ENCODE measurements around the gene GOLGA6A.
"Not testable (repeated sequence)": the region's sequence is repeated elsewhere in the genome, so short reads cannot be mapped to it uniquely, and the experiment has no call there.

Gene GOLGA6A, protein sequence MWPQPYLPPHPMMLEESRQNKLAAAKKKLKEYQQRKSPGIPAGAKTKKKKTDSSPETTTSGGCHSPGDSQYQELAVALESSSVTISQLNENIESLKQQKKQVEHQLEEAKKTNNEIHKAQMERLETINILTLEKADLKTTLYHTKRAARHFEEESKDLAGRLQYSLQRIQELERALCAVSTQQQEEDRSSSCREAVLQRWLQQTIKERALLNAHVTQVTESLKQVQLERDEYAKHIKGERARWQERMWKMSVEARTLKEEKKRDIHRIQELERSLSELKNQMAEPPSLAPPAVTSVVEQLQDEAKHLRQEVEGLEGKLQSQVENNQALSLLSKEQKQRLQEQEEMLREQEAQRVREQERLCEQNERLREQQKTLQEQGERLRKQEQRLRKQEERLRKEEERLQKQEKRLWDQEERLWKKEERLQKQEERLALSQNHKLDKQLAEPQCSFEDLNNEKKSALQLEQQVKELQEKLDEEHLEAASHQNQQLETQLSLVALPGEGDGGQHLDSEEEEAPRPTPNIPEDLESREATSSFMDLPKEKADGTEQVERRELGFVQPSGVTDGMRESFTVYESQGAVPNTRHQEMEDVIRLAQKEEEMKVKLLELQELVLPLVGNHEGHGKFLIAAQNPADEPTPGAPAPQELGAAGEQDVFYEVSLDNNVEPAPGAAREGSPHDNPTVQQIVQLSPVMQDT

DNA sequence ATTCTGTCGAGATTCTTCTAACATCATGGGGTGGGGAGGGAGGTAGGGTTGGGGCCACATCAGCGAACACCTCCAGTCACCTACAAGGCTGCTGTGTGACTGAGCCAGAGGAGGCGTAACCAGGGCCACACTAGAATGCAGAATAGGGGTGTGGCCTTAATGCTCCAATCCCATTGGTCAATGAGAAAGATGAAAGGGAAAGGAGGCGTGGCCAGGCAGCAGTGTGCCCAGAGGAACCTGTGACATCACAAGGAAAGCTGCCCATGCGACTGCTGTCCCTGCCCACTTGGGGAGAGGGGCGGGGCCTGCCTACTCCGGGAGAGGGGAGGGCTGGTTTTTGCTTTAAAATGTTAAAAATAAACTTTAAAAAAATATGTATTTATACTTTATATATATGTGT lies at the start of gene GOLGA6A:
Gene GOLGA6A (minus strand): TSS at position 101 of the 400 bp plus-strand sequence. CDS start 41 bp downstream, at position 60.
- not testable (repeated sequence) for H3K27ac Mint-ChIP-seq; H3K4me3 Mint-ChIP-seq; H3K36me3 Mint-ChIP-seq (ENCODE audit: low read depth); H3K27me3 Mint-ChIP-seq; H3K4me1 Mint-ChIP-seq (ENCODE audit: low read depth); H3K9me3 Mint-ChIP-seq

DNA sequence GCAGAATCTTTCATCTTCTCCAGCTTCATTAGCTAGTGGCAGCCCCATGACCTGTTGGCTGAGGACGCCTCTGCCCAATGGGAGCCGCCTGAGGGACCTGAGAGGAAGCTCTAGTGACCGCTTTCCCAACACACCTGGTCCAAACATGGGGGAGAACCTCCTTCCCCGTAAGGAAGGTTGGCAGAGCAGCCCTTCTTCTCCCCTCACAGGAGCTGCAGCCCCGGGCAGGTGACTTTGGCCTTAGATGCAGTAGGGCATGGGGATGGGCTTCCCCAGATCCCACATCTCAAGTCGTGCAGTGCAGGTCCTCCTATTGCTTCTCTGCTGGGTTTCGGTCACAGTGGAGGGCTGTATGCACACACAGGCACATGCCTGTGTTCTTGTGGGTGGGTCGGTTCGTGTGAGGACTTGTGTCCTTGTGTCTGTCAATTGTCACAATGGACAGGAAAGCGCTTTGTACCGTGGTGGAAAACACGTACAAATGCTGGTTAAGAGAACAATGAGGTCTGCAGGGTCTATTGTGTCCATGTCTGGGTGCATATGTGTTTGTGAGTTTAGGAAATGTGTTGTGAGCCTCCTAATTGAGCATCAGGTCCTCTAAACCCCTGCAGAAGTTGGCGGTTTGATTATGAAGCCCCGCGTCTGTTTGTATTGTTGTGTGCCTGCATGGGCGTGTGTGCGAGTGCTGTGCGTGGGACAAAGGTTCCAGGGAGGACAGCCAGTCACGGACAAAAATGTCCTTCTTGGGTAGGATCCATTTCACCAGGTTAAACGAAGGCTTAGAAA lies 49.5 kb upstream of the GOLGA6A start:
- Mint-ChIP-seq H3K4me3 (peak overlapping the region; percentile 59), H3K27me3 (peaks cover 79% of the 10 kb centered on the region), H3K36me3 (ENCODE audit: low read depth) (no peaks in the 10 kb centered on the region), H3K27ac (peak overlapping the region; percentile 50), H3K4me1 (ENCODE audit: low read depth) (peaks cover 50% of the 10 kb centered on the region), H3K9me3 (no peaks in the 10 kb centered on the region)

DNA sequence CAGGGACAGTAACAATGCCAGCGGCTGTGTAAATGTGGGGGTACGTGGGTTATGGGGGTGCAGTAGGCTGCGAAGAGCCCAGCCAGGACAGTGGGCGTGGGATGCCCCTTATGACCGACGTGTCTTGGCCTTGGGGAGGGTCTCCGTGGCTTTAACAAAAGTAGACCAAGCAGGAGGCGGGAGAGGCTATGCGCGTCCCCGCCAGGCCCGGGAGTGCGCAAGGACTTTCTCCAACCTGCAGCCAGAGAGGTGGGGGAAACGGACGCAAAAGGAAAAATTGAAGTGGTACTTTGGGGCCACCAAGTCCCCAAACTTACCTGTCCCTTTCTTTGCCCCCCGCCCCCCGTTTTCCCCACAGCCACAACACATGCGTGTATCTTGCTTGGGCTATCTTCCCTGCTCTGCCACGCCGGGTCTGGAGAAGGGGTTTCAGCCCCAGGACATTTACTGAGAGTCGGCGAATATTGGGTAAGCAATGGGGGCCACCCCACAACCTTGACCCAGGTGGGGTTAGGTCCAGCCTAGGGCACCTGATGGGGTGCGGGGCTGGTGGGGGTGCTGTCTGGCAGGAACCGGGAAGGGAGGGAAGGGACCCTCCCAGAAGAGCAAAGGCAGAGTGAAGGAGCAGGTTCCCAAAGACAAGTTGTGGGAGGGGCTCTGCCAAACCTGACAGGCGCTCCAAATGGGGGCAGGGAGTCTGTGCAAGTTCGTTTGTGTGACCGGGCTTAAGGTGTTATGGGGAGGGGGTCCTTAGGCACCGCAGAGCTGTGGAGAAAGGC lies 48.7 kb upstream of the GOLGA6A start:
- no peak overlapping the region for H3K4me3 Mint-ChIP-seq
- peak overlapping the region; percentile 38 for H3K27ac Mint-ChIP-seq
- no peaks in the 10 kb centered on the region for H3K9me3 Mint-ChIP-seq
- H3K27me3 Mint-ChIP-seq: peaks cover 79% of the 10 kb centered on the region
- peaks cover 46% of the 10 kb centered on the region for H3K4me1 Mint-ChIP-seq (ENCODE audit: low read depth)
- H3K36me3 Mint-ChIP-seq (ENCODE audit: low read depth): no peaks in the 10 kb centered on the region

DNA sequence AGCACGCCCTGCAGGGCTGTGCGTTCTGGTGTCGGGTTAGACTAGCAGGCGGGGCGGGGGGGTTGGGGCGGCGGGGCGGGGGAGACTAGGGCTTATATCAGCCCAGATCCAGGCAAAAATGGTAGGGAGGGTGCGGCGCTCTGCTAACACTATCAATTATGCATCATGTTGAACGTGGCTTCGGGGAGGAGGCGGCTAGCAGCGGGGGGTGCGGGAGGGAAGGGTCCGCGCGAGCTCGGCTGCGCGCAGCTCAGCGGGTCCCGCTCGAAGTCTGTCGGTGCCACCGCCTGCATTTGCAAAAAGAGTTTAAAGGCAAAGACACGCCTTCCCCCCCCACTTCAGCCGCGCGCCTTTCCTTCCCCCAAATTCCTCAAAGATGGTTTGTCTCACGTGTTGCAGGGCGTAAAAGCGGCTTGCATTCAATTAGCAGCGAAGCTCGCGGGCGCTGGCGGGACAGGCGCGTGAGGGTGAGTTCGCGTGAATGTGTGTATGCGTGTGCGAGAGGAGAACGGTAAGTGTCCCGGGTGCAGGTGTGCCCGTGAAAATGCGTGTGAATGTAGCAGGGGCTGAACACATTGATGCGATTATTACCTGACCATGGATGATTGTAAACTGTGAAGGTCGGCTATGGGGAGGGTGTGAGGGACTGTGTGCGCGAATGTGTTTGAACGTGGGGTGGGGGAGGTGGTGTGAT lies 48.0 kb upstream of the GOLGA6A start, which contains the start of gene ISLR2:
Gene ISLR2 (plus strand): TSS at position 432 of the 694 bp plus-strand sequence. CDS start 2,169 bp downstream, outside the sequence.
- Mint-ChIP-seq H3K4me3 (peak within 1 kb of the TSS; percentile 20), H3K27ac (peak within 1 kb of the TSS; percentile 38), H3K36me3 (ENCODE audit: low read depth) (no peaks in the 10 kb centered on the region), H3K4me1 (ENCODE audit: low read depth) (peaks cover 43% of the 10 kb centered on the region), H3K9me3 (no peaks in the 10 kb centered on the region), H3K27me3 (peaks cover 77% of the 10 kb centered on the region)

DNA sequence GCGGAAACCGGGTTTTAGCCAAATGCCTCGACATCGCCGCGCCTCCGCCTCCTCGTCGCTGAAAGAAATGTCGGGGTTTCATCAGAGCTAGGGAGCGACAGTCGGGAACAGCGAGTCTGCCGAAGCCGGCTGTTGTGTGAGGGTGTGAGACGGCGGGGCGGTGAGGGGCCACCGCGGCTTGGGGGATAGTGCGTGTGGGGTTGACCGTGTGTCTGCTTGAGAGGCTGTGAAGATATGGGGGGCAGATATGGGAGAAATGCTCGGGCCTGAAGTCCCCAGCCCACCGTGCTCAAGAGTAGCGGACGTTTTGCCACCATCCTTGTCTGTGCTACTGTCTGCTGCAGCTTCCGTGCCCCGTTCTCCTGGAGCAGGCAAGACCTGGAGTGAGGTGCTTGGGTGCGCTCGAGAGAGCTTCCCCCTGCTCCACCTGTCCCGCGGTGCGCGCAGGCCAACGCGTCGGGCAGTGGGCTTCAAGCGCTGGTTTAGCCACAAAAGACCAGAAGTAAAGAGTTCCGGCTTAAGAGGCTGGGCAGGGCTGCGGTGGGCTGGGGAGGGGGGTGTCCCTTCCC lies 47.3 kb upstream of the GOLGA6A start:
- Mint-ChIP-seq H3K27ac (no peak overlapping the region), H3K4me3 (peak overlapping the region; percentile 20), H3K4me1 (ENCODE audit: low read depth) (peaks cover 37% of the 10 kb centered on the region), H3K27me3 (peaks cover 73% of the 10 kb centered on the region), H3K9me3 (no peaks in the 10 kb centered on the region), H3K36me3 (ENCODE audit: low read depth) (no peaks in the 10 kb centered on the region)

DNA sequence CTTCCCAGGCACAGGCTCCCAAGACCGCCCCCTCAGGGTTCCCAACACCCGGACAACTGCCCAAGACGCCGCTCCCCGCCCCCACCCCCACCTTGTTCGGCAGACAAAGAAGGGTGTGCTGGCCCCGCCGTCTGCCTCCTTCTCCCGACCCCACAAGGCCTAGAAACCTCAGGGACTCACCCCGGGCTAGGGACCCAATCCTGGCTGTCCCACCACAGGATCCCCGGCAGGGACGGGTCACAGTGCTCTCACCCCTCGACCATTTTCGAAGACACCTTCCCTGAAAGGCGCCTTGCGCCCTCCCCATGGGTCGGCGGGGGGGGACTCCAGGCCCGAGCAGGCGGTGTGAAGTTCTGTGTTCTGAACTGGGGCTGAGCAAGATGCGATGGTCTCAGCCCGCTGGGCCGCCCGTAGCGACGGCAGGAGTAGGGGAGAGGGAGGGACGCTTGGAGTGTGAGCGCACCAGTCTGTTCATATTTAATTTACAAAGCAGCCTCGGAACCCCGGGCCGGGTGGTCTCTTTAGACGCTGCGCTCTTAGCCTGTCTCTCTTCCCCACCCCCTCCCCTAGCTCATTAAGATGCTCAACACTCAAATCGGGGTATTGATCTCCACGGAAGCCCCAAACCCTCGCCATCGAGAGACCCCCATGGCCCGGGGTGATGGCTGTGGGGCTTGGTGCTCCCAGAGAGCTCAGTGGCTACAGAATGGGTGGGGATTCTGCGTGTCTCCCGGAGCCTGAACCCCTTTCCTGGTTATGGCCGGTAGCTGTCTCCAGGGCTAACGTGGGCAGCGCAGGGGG lies 46.6 kb upstream of the GOLGA6A start:
- no peaks in the 10 kb centered on the region for H3K9me3 Mint-ChIP-seq
- H3K36me3 Mint-ChIP-seq (ENCODE audit: low read depth): no peaks in the 10 kb centered on the region
- H3K4me3 Mint-ChIP-seq: peak overlapping the region; percentile 20
- H3K27me3 Mint-ChIP-seq: peaks cover 71% of the 10 kb centered on the region
- H3K27ac Mint-ChIP-seq: no peak overlapping the region
- H3K4me1 Mint-ChIP-seq (ENCODE audit: low read depth): peaks cover 32% of the 10 kb centered on the region

DNA sequence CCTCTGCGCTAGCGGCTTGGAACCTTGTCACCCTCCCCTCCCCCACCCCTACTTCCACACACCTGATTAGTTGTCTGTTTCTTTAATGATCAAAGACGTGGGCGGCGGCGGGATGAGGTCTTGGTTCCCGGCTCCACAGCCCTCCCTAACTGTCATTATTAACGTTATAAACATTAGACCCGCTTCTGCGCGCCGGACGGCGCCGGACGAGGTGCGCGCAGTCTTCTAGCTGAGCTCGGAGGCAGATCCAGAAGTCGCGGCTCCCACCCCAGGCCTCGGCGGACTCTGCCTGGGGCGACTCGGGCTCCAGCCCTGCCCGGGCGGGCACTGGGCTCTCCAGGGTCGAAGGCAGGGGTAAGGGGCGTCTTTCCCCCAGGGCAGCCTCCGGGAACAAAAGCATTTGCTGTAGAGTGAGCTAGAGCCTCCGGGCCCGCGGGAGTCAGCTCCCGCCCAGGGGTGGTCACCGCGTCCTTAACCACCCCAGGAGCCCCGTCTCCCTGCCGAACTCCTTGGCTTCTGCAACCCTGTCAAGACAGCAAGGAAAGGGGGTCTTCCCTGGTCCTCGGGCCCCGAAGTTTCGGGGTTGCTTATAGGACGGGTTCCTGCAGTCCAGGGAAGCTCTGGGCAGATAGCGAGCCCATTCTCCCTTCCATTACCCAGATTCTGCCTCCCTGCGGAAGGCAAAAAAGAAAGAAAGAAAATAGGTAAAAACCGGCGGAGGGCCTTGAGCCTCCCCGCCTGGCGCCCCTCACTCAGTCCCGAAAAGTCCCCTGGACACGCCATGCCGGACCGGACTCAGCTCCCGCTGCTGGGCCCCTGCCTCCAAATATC lies 45.8 kb upstream of the GOLGA6A start:
- Mint-ChIP-seq H3K9me3 (no peaks in the 10 kb centered on the region), H3K36me3 (ENCODE audit: low read depth) (no peaks in the 10 kb centered on the region), H3K4me3 (no peak overlapping the region), H3K4me1 (ENCODE audit: low read depth) (peaks cover 32% of the 10 kb centered on the region), H3K27me3 (peaks cover 68% of the 10 kb centered on the region), H3K27ac (no peak overlapping the region)

DNA sequence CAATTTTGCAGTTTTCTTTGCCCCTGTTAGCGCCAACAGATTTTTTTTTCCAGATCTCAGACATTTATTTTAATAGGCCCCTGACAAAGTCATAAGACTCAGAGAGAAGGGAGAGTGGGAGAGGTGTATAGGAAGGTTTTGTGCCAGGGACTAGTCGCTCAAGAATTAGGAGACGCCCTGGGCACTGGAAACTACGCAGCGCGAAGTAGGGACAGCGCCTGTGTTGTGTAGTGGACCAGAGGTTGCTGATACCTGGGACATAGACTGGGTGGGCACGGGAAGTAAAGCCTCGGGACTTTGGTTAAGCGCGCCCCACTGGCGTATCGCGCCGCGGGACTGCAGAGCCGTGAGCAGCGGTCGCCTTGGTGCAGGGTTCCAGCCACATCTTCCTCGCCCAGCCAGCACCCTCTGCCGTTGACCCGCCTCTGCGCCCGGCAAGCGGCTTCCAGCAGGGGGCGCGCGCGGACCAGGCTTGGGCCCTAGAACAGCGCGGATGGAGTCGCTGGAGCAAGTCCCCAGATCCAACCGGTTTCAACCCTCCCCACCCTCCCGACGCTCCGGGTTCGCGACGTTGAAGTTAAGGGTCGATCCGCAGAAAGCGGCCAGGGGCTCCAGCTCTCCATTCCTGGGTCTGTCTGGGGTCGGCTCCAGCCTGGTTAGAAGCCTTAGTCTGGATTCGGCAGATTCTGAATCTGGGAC lies 45.1 kb upstream of the GOLGA6A start:
- Mint-ChIP-seq H3K36me3 (ENCODE audit: low read depth) (no peaks in the 10 kb centered on the region), H3K9me3 (no peaks in the 10 kb centered on the region), H3K4me3 (no peak overlapping the region), H3K4me1 (ENCODE audit: low read depth) (peaks cover 37% of the 10 kb centered on the region), H3K27ac (no peak overlapping the region), H3K27me3 (peaks cover 60% of the 10 kb centered on the region)

DNA sequence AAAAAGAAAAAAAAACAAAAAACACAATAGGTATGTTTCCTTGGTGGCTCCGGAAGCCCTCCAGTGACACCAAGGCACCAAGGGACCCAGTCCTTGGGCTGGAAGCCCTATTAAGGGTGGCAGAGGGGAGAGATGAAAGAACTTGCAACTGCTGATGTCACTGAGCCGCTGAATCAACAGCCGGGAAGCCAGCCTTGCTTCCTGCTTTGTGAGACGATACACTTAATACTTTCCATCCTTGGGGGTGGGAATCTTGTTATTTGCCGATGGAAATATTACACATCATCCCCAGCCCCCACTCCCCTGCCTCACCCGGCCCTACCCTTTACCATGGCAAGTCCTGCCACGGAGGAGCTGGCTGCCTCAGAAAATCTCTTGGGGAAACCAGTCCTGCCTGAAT lies 42.4 kb upstream of the GOLGA6A start:
- Mint-ChIP-seq H3K36me3 (ENCODE audit: low read depth) (no peaks in the 10 kb centered on the region), H3K4me1 (ENCODE audit: low read depth) (peaks cover 26% of the 10 kb centered on the region), H3K4me3 (no peak overlapping the region), H3K9me3 (no peaks in the 10 kb centered on the region), H3K27me3 (peaks cover 45% of the 10 kb centered on the region), H3K27ac (no peak overlapping the region)

DNA sequence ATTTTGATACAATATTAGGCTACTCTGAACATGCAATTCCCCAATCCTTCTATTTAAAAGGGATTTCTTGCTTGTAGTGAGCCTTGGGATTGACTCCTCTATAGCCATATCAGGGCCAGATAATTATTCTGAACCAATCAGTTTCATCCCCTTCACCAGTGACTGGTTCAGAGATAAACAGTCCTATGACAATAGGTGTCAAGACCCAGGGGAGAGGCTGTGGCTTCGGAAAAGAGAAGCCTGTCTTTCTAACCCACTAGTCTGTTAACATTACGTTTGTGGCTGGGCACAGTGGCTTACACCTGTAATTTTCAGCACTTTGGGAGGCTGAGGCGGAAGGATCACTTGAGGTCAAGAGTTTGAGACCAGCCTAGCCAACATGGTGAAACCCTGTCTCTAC lies 41.8 kb upstream of the GOLGA6A start:
- Mint-ChIP-seq H3K4me3 (no peak overlapping the region), H3K9me3 (no peaks in the 10 kb centered on the region), H3K36me3 (ENCODE audit: low read depth) (no peaks in the 10 kb centered on the region), H3K4me1 (ENCODE audit: low read depth) (peaks cover 21% of the 10 kb centered on the region), H3K27ac (no peak overlapping the region), H3K27me3 (peaks cover 40% of the 10 kb centered on the region)

DNA sequence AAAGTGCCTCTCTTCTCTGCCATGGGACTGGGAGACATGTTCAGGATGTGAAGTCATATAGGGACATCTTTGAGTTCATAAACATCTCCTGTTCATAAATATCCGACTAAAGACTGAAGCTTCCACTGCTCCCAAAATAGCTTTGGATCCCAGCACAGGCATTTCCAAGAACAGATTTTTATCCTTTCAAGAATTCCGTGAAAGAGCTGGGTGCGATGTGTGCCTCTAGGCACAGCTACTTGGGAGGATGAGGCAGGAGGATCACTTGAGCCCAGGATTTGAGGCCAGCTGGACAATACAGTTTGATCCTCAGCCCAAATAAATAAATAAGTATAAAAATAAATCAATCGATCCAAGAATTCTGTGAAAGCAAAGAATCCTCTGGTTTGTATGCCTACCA lies 41.3 kb upstream of the GOLGA6A start:
- Mint-ChIP-seq H3K27ac (no peak overlapping the region), H3K27me3 (peaks cover 36% of the 10 kb centered on the region), H3K36me3 (ENCODE audit: low read depth) (no peaks in the 10 kb centered on the region), H3K4me3 (no peak overlapping the region), H3K9me3 (no peaks in the 10 kb centered on the region), H3K4me1 (ENCODE audit: low read depth) (peaks cover 15% of the 10 kb centered on the region)

DNA sequence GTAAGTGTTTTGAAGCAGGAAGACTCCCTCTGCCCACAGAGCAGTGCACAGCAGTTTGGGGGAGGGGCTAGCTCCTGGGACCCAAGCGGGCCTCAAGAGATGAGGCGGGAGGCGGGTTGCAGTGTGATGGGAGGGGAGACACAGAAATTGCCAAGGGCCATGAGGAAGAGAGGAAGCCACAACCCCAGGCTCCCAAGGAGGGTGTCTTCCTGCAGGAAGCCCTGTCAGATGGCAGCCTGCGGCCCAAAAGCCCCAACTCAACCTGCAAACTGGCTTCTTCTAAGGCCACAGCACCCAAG lies 40.7 kb upstream of the GOLGA6A start:
- Mint-ChIP-seq H3K4me1 (ENCODE audit: low read depth) (peaks cover 11% of the 10 kb centered on the region), H3K27ac (no peak overlapping the region), H3K4me3 (no peak overlapping the region), H3K36me3 (ENCODE audit: low read depth) (no peaks in the 10 kb centered on the region), H3K9me3 (peaks cover 4% of the 10 kb centered on the region), H3K27me3 (peaks cover 35% of the 10 kb centered on the region)
